Endothelial cell of hepatic sinusoid (primary cell): ENCODE measurements around the gene PLA2R1.

ENCODE experiments used
- in situ Hi-C: cut with HindIII; loops from 2 replicates; pipeline ENCODE4 v1.10.0; 2017; ENCODE audit warnings: low sequenced_read_pairs

Gene PLA2R1

DNA sequence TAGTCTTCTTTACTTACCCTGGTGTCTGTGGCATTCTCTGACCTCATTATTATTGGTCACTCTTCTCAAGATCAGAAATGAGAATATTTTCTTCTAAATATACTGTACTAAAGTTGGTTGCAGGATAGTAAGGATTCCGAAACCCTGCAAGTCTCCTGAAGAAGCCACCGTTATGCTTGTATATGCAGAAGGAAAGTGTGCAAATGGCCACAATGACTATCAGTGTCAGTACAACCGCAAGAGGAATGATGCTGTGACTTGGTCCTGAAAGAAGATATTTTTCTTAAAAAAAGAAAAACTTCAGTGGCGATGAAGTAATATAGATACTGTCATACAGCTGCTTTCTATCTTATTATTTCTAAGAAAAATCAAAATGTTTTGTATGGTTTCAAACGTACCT, 120.7 kb downstream of the PLA2R1 start:
- in situ Hi-C loops: no loop called here

DNA sequence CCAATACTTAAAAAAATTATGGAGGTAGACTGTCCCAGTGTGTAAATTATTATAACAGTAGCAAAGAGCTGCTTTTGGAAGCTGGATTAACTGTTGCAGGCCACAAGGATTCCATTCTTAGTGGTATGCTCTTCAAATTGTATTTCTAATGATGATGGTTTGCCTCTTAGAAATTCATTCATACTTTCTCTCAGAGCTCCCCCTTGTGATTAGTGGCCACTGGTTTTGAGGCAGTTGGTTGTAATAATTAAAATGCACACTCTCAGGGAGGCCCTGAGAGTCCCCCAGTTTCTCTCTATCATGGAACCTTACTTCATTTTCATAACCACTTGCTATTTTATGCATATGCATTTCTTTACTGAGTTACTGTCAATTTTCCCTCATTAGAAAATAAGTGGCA, 122.5 kb downstream of the PLA2R1 start:
- in situ Hi-C loops: no loop called here

DNA sequence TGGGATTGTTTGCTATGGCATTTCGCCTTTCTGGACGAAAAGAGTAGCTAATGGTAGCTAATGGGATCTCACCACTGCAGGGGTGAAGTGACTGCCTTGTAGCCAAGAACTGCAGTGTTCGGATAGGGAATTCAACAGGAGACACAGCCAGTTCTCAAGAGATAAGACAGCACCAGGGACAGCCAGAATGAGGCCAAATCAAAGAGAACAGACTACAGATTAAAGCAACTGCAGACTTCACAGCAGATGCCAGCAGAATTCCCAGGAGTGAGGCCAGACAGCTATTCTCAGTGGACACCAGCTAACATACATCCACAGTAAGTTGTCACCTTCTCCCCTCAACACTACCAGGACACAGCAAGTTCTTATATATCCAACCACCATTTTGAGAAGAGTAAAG, 124.0 kb downstream of the PLA2R1 start:
- in situ Hi-C loops: no loop called here

DNA sequence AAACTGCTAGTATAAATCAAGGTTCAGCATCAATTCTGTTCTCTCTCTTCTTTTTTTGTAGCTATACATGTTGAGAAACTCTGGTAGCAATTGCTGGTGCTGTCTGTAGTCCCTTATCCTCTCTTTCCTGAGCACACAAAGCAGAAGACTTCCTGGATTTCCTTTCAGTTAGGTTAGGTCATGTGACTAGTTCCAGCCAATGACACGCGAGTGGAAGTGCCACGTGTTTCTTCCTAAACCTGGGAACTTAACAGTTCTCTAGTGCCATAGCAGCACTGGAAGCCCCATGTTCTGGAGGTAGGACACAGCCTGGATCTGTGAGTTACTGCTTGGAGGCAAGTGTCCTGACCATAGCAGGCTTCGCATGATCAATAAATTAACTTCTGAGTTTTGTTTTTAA, 125.9 kb downstream of the PLA2R1 start:
- in situ Hi-C loops: no loop called here

DNA sequence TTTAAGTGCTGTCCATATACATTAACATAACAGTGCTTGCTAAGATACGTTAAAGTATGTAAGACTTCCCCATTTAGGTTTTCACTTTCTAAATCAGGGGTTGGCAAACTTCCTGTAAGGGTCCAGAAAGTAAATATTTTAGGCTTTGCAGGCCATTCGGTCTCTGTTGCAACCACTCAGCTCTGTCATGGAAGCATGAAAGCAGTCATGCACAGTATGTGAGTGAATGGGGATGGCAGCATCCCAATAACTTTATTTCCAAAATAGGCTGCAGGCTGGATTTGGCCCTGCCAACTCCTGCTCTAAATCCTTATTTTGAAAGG, 128.7 kb downstream of the PLA2R1 start:
- in situ Hi-C loops: no loop called here

DNA sequence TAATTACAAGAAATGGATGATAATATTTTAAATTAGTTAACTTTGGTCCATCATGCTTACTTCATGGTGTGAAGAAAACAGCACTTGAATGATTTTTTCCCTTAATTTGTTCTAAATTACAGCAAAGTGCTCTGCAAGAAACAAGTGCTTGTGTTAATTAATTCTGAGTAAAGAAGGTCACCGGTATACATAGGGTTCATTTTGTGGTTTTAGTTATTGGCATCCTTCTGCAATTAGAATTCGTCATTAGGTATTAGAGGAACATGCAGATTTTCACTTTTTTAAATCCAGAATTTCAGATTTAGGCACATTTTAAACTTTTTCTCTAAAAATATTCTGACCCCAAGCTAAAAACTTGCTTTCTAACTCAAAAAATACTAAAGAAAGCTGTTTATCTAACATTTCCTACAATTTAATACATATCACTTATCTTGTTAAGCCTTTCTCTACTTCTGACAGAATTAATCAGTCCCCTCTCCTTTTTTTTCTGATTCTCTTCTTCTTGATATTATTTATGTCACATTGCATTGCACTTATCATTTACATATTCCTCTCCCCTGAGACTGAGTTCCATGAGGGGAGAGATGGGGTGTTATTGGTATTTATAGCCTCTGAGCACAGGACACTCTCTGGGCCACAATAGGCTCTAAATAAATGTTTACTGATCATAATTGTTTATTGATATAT, 129.2 kb downstream of the PLA2R1 start:
- in situ Hi-C loops: no loop called here

DNA sequence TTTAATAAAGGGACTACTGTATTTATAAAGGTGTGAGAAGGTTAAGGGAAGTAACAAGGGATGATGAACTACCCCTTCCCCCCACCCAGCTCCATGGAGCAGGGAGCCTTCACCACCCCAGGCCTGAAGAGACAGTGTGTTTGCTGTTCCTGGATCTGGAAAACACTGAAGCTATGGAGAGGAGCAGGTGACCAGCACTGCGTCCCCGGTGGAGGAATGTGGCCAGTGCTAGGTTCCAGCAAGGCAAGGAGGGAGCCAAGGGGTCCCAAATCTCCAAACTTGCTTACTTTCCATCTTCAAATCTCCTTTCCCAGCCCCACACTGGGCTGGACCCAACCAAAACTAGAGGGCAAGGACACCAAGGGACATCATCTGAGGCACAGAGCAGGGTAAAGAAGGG, 135.7 kb downstream of the PLA2R1 start:
- in situ Hi-C loops: no loop called here

DNA sequence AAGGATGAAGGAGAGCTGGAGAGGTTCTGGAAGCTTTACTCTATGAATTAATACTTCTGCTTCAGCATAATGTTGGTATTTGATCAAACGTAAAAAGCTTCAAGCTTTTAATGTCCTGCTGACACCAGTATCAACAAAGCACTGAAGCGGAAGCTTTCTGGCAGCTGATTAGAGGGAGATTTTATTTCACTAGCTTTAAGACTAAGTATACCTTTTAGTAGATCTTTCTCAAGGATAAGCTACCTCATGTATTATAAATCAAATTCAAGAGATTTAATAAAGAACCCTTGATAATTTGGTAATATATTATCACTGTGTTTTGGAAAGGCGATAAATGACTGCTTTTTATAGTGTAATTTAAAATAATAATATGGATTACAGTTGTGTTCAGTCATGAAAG, 136.4 kb downstream of the PLA2R1 start:
- in situ Hi-C loops: no loop called here

DNA sequence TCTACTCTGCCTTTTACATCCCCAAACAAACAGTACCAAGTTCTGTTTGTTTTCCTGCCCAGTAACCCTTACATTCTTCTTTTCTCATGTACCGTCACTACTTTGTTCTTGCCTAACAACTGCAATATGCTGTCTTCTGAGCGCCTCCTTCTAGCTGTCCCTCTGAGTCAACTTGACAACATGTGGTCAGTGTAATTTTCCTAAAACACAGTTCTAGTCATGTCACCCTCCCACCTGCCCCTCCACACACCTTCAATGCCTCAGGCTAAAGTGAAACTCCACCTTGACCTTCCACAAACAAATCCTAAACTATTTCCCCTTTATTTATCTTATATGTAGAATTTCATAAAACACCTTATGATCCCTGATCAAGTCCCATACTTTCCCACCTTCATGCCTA, 139.9 kb downstream of the PLA2R1 start:
- in situ Hi-C loops: no loop called here

DNA sequence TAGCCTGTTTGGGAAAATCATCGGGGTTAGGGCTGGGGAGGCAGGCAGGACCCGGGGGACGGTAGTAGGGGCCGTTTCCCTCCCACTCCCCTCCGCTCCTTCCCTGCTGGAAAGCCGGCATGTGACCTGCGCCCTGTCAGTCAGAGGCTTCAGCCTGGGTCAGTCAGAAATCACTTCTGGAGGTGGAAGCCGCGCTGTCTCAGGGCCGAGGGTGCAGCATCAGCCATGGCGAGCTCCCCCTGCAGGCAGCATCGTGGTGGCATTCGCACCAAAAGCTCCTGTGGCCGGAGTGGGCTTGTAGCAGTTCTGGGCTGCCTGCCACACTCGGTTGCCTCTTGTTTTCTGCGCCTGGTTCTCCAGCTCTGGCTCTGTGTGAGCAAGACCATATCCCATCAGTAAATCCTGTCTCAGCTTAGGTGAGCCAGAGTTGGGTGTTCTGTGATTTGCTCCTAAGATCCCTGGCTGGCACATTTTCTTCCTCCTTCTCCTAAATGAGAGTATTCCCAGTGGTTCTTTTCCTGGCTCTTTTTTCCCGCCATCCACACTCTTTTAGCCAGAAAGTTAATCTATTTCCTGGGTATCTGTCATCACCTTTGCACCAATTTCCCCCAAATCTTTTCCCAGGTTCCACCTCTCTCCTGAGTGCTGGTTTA, 140.5 kb downstream of the PLA2R1 start:
- in situ Hi-C loops: no loop called here

DNA sequence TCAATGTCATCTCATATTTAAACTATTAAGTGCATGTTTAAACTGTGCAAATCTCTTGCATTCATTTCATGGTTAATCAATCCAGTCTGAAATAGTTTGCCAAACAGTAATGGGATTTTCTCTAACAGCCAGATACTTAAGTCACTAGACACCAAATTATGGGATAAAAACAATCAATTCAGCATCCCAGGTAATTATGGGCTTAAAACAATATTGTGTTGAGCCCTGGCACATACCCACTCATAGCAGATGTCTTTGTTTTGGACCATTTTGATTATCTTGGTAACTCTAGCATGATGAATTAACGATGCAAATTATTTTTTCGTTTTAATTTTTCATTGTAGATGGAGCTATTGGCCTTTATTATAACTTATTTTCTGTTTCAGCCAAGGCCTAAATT, 145.9 kb downstream of the PLA2R1 start:
- in situ Hi-C loops: no loop called here

DNA sequence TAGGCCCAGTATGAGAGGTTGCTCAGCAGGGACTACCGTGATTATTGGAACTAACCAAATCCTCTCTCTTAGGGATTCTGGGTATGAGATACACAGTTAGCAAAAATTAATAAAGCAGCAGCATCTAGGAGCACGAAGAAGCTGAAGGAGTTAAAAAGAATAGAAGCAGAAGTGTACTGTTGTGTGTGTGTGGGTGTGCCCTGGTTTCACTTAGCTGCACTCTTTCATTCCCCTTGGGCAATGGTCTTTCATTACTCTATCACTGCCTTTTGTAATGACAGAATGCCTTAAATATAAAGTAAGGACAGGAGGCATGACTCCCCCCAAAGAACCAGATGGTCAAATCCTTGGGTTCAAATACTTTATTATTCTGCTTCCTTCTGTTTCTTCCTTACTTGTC, 148.5 kb downstream of the PLA2R1 start:
- in situ Hi-C loops: no loop called here

DNA sequence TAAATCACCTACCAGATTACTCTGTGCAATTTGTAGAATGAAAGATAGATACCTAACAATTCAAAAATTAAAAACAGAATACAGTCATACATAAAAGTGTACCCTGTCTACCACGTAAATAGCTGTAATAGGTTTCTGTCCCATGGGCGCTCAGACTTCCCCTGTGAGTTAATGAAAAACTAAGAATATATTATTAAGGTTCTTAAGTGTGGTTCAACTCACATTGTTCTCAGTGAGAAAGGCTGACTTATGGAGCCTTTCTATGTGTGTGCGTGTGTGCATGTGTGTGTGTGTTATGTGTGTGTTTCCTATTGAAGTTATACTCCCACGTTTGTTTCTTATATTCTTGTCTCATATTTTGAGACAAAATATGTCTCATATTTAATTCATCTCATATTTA, 149.8 kb downstream of the PLA2R1 start:
- in situ Hi-C loops: no loop called here

DNA sequence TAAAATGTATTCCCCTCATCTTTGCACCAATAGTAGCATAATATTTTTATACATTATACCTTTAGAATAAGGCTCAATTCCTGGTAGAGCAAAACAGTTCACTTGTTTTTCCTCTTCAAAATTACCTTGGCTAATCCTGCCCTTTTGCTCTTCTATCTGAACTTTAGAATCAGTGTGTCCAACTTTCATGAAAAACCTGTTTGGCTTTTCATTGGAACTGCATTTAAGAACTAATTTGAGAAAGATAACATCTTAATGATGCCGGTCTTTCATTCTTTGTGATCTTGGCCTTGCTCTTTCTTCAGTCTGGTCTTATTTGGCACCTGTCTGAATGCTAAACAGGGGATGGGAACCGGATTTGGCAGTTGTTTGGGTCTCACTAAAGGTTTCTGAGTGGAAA, 151.5 kb downstream of the PLA2R1 start:
- in situ Hi-C loops: no loop called here

DNA sequence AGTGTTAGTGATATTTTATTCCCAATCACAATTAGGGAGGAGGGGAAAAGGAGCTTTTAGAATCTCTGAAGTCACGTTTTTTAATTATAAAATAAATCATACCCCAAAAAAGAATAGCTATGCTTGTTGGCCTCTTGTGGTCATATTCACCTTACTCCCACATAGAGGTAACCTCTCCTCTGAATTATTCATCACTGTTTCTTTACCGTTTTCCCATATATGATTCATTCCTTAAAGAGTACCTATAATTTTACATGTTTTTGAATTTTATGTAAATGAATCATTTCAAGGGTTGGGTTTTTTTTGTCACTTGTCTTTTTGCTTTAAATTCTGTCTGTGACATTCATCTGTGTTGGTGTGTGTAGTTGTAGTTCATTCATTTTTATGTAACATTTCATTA, 153.8 kb downstream of the PLA2R1 start:
- in situ Hi-C loops: no loop called here

DNA sequence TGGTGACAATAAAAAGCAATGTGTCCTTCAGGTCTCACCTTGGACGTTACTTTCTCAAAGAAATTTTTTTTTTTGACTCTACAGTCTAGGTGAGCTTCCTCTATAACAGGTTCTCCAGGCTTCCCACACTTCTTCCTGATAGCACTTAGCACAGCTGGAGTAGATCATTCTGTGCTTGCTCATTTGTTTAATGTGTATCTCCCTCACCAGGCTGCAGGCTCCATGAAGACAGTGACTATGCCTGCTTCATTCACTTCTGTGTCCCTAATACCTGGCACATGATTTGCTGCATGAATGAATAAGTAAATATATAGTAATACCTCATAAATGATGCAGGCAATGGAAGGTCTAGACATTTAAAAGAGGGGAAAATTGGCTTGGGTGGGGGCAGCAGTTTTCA, 154.5 kb downstream of the PLA2R1 start:
- in situ Hi-C loops: no loop called here

DNA sequence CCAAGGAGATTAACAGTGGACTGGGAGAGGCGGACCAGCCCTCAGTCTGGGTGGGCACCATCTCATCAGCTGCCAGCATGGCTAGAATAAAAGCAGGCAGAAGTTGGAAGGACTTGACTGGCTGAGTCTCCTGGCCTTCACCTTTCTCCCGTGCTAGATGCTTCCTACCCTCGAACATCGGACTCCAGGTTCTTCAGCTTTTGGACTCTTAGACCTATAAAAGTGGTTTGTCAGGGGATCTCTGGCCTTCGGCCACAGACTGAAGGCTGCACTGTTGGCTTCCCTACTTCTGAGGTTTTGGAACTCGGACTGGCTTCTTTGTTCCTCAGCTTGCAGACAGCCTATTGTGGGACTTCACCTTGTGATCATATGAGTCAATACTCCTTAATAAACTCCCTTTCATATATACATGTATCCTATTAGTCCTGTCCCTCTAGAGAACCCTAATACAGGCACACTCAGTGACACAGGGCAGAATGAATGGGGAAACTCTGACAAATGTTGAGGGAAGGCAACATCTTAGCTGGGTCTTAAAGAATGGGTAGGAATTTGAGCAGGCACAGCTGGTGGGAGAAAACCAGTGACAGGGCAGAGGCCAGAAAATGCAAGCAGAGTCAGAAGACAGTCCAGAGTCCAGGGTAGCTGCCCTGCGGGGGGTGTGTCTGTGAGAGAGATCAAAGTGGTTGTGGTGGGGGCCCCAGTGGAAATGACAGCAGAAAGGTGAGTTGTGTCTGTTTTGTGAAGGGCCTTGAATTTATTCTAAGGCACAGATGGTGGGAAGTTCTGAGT, 156.3 kb downstream of the PLA2R1 start:
- in situ Hi-C loops: no loop called here

DNA sequence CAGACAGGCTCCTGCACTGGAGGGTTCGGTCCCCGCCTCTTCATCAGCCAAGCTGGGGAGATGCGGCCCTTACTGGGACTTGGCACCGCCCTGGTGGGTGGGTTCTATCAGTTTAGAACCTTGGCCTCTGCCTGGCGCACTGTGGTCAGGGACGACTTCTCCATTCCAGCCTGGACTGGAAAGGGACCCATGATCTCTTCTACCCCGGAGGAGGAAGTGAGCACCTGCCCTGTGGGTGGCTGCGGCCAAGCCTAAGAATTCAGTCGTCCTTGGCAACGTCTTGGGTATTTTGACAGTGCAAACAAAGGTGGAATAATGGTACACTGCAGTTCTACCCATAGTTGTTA, 157.5 kb downstream of the PLA2R1 start:
- in situ Hi-C loops: no loop called here

DNA sequence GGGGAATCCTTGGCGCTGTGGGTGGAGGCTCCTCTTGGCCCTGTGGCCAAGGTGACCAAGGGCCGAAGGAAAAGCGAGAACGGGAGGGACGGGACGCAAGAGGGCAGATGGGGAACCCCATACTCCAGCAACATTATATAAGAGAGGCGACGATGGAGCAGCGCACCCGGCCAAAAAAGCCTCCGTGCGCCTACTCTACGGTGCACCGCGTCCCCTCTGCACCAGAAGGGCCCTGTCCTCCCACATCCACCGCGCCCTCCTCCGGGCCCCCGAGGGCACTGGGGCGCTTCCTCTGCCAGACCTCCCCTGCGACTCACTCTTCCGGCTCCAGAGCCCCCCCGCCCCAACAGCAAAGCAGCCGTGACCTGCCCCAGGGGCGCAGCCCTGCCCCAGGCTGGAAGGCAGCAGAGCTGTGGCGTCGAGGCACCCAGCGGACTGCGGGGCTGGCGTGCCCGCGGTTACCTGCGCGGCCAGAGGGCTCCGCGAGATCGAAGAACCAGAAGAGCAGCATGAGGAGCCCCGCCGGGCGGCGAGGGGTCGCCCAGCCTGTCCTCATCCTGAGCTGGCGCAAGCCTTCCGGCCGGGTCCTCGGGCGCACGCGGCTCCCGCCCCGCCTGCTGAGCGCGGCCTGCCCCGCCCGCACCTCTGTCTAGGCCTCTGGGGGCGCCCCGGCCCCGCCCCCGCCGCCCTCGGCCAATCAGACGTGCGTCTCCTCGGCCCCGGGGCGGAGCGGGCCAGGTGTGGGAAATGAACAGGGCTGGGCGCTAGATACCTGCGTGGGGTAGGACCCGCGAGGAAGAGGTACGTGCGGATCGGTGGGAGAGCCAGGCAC, 158.1 kb downstream of the PLA2R1 start, which contains the start of gene LY75:
TSS of gene LY75 (minus strand) at position 630 of the 832 bp plus-strand sequence.
- in situ Hi-C loops: no loop called here

DNA sequence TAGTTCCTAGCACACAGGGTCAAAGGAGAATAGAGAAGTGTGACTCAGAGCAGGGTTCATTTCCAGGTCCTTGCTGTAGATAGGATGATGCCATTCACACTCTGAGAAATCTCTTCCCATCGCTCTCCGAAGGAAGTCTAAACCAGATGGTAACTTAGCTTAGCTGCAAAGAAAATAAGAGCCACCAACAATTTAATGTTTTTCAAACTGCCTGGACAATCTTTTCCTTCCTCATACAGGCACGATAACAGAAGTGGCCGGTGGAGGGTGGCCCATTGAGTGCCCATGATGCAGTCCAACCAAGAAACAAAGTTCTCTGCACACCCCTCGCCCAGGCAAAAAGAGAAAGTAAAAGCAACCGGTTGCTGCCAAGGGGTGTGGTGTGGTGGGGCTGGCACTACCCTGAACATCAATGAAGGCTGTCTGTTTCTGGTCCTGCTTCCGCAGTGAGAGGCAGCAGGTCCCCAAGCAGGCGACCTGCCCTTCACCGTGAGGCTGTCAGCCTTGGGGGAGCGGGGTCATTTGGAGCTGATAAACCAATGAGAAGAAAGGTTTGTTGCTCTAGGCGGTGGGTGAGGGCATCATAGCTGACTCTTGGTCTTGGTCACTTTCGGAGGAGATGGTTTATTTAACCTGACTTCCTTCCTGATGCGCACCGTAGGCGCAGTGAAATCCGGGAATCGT, 158.8 kb downstream of the PLA2R1 start:
- in situ Hi-C loops: no loop called here

DNA sequence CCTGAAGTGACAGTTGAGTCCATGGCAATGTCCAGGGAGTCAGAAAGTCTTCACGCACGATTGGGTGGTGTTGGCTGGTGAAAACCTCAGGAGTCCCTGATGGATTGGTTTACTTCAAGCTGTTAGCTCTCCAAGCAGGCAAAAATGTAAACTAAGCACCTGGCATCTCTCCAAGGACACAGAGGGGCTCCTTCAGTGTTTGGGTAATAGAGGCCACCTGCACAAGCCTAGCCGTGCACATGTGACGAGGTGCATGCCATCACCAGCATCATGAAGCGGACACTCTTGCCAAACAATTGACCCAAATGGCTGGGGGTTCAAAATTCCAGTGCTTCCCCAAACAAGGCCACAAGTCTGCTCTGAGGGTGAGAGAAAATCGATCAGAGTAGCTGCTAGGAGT, 159.7 kb downstream of the PLA2R1 start:
- in situ Hi-C loops: no loop called here
